ENCODE measurements around the gene GRAMD1A.

DNA sequence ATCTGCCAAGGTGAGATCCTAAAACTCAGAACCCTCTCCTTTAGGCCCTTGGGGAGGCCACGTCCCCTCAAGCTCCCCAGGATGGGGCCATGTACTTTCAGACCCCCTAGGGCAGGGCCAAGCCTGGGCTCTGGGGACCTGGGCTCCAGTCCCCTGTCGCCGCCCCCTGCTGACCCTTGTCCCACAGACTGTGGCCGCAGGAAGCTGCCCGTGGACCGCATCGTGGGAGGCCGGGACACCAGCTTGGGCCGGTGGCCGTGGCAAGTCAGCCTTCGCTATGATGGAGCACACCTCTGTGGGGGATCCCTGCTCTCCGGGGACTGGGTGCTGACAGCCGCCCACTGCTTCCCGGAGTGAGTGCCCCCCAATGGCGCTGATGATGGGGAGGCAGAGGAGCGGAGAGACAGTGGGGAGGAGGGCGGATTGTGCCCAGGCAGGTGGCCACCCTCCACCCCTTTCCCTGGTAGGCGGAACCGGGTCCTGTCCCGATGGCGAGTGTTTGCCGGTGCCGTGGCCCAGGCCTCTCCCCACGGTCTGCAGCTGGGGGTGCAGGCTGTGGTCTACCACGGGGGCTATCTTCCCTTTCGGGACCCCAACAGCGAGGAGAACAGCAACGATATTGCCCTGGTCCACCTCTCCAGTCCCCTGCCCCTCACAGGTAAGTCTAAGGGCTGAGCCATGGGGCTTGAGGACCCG, 60.2 kb downstream of the GRAMD1A start:
- no peak for TF ChIP-seq POLR2AphosphoS5 (IDR thresholded peaks at IDR 0.05; ENCODE audit: borderline replicate concordance, low read depth, low read length)
- TF ChIP-seq EZH2 (IDR thresholded peaks at IDR 0.05) = no peak
